B cell (primary cell): Measurements from ENCODE around the gene NOTCH3. TPM values are rescaled to one million over a fixed set of nuclear protein-coding genes. Genes with fewer than 3 reads are reported as not detected.
A peak's percentile ranks its signal among the peaks of the same experiment; 100 is the strongest.

ENCODE experiments used
- ATAC-seq: fragments of 200-7000 bp; cut with Tn5 transposase; one replicate; pipeline ENCODE4 v1.10.0; 2021; ENCODE audit warnings: low read depth, mild to moderate bottlenecking, moderate number of reproducible peaks, moderate library complexity
- CTCF ChIA-PET: fragments of 350-600 bp; sonication (Branson Sonifier 250); formaldehyde crosslinking; loops from one replicate; lab custom pipeline; 2021; ENCODE audit warnings: antibody characterized with exemption, inconsistent platforms; lab: Charles Lee
- POLR2A ChIA-PET: fragments of 350-600 bp; sonication (Branson Sonifier 250); formaldehyde crosslinking; loops from one replicate; lab custom pipeline; 2021; ENCODE audit warnings: antibody characterized with exemption; lab: Charles Lee
- DNase-seq: peaks from one replicate; pipeline ENCODE4 v3.0.0; 2013
- H2AFZ ChIP-seq: 2 replicates; pipeline ENCODE4 v1.6.1; 2012; ENCODE audit warnings: mild to moderate bottlenecking, low read depth, low read length; ENCODE audit not compliant: insufficient read depth, poor library complexity, severe bottlenecking
- H3K27ac ChIP-seq, 2 donors: 1 replicate in 1 of 2; 2 replicates in 1 of 2; pipeline ENCODE4 v1.5.1; 2012 to 2013; ENCODE audit warnings: low read length in 2 of 2, mild to moderate bottlenecking in 2 of 2, moderate library complexity in 1 of 2
- H3K27me3 ChIP-seq, 4 experiments: fragments of 200-600 bp in 1 of 4; sonication (generic) in 1 of 4; replicated peaks in 1 of 4; 1 replicate in 2 of 4; 2 replicates in 2 of 4; pipeline versions ENCODE4 v1.6.1 to v1.7.0; 2013 to 2016; ENCODE audit warnings: low read length in 3 of 4, mild to moderate bottlenecking in 2 of 4, mixed read lengths in 1 of 4, moderate library complexity in 1 of 4; ENCODE audit not compliant: insufficient read depth in 4 of 4, control insufficient read depth in 3 of 4; ENCODE audit errors: control extremely low read depth in 1 of 4
- H3K36me3 ChIP-seq, 2 experiments: replicated peaks in 1 of 2; 1 replicate in 1 of 2; 2 replicates in 1 of 2; pipeline versions ENCODE4 v1.6.1 to v1.7.1; 2013; ENCODE audit warnings: low read length in 1 of 2; ENCODE audit not compliant: insufficient read depth in 2 of 2, control insufficient read depth in 1 of 2; ENCODE audit errors: control extremely low read depth in 1 of 2, extremely low read depth in 1 of 2
- H3K4me1 ChIP-seq, 2 donors: fragments of 200-600 bp in 1 of 2; sonication (generic) in 1 of 2; 1 replicate in 1 of 2; 2 replicates in 1 of 2; pipeline versions ENCODE4 v1.5.1 to v1.6.1; 2013 to 2017; ENCODE audit warnings: low read length in 2 of 2; ENCODE audit not compliant: control insufficient read depth in 2 of 2, insufficient read depth in 2 of 2
- H3K4me2 ChIP-seq: replicated peaks from 2 replicates; pipeline ENCODE3; 2012; ENCODE audit warnings: mild to moderate bottlenecking, low read depth, low read length; ENCODE audit not compliant: poor library complexity, severe bottlenecking
- H3K4me3 ChIP-seq, 5 experiments: fragments of 200-600 bp in 1 of 5; sonication (generic) in 1 of 5; 1 replicate in 3 of 5; 2 replicates in 2 of 5; pipeline versions ENCODE4 v1.5.1 to v1.7.0; 2011 to 2016; ENCODE audit warnings: low read length in 4 of 5, mild to moderate bottlenecking in 4 of 5, low read depth in 2 of 5, control low read depth in 1 of 5, moderate library complexity in 1 of 5; ENCODE audit not compliant: insufficient read depth in 1 of 5; ENCODE audit errors: control extremely low read depth in 1 of 5, extremely low read depth in 1 of 5
- H3K79me2 ChIP-seq: fragments of 200-600 bp; sonication (generic); one replicate; pipeline ENCODE4 v1.6.0; 2016; ENCODE audit warnings: low read length; ENCODE audit not compliant: control insufficient read depth, insufficient read depth
- H3K9ac ChIP-seq: fragments of 200-600 bp; sonication (generic); 2 replicates; pipeline ENCODE4 v1.6.1; 2017; ENCODE audit warnings: mild to moderate bottlenecking, low read length, moderate library complexity
- H3K9me3 ChIP-seq, 3 donors: one replicate each; pipeline versions ENCODE4 v1.6.1 to v1.7.1; 2013; ENCODE audit warnings: low read length in 2 of 3; ENCODE audit not compliant: control insufficient read depth in 2 of 3, insufficient read depth in 1 of 3; ENCODE audit errors: control extremely low read depth in 1 of 3
- H4K20me1 ChIP-seq: 2 replicates; pipeline ENCODE4 v1.6.0; 2012; ENCODE audit warnings: mild to moderate bottlenecking, low read length; ENCODE audit not compliant: insufficient read depth, control insufficient read depth, poor library complexity, severe bottlenecking
- H3K27ac Mint-ChIP-seq: one replicate; pipeline ENCODE4 v1.8.0; 2021; ENCODE audit warnings: mixed read lengths
- H3K27me3 Mint-ChIP-seq: one replicate; pipeline ENCODE4 v1.8.0; 2021; ENCODE audit warnings: mixed read lengths
- H3K4me1 Mint-ChIP-seq: one replicate; pipeline ENCODE4 v1.8.0; 2021; ENCODE audit warnings: mixed read lengths
- H3K4me3 Mint-ChIP-seq: one replicate; pipeline ENCODE4 v1.8.0; 2021; ENCODE audit warnings: mixed read lengths
- H3K9me3 Mint-ChIP-seq: one replicate; pipeline ENCODE4 v1.8.0; 2022; ENCODE audit warnings: mixed read lengths; ENCODE audit not compliant: insufficient read depth
- EZH2 ChIP-seq: IDR thresholded peaks from 2 replicates; pipeline ENCODE4 v1.6.1; 2012; ENCODE audit warnings: borderline replicate concordance, low read depth, mild to moderate bottlenecking, moderate library complexity, low read length; ENCODE audit not compliant: insufficient read depth, poor library complexity, severe bottlenecking
- WGBS: methylation state at CpG from one replicate; pipeline ENCODE4 v1.1.5; 2013; ENCODE audit warnings: missing lambda C conversion rate; ENCODE audit not compliant: insufficient coverage; 5-methylcytosine and 5-hydroxymethylcytosine counted together
- intact Hi-C: fragments of 100-400 bp; cut with micrococcal nuclease; formaldehyde crosslinking; loops from one replicate; pipeline ENCODE4 v1.10.0; 2022
- polyA plus RNA-seq: library from polyadenylated mRNA; depleted of rRNA; stranded (reverse); fragments of >200 nt; gene quantifications from 2 replicates; pipeline ENCODE4 v1.2.3, GENCODE V29; 2012
- total RNA-seq, 2 donors: library from RNA; stranded (reverse); fragments of 120-200 nt in 1 of 2; gene quantifications; 1 replicate in 1 of 2; 2 replicates in 1 of 2; pipeline versions ENCODE4 v1.2.3 to v1.2.4, GENCODE V29; 2013 to 2022
- TF ChIP-seq, protein P1 (sequence below): fragments of 200-600 bp; IDR thresholded peaks from one replicate; pipeline ENCODE4 v1.8.0; 2022; ENCODE audit warnings: antibody characterized with exemption, mild to moderate bottlenecking

Gene NOTCH3
- total and polyA plus RNA-seq, 2 donors (not counting 1 experiment from before 2014, with no cell fraction given) = 0.01 to 0.05 TPM

GRCh38 chr19:15210323-15210781 is 9.6 kb upstream of the NOTCH3 start:
- no peak for TF ChIP-seq EZH2
- TF ChIP-seq, protein P1, sequence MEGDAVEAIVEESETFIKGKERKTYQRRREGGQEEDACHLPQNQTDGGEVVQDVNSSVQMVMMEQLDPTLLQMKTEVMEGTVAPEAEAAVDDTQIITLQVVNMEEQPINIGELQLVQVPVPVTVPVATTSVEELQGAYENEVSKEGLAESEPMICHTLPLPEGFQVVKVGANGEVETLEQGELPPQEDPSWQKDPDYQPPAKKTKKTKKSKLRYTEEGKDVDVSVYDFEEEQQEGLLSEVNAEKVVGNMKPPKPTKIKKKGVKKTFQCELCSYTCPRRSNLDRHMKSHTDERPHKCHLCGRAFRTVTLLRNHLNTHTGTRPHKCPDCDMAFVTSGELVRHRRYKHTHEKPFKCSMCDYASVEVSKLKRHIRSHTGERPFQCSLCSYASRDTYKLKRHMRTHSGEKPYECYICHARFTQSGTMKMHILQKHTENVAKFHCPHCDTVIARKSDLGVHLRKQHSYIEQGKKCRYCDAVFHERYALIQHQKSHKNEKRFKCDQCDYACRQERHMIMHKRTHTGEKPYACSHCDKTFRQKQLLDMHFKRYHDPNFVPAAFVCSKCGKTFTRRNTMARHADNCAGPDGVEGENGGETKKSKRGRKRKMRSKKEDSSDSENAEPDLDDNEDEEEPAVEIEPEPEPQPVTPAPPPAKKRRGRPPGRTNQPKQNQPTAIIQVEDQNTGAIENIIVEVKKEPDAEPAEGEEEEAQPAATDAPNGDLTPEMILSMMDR = no peak
- Histone ChIP-seq H3K27ac (no peak overlapping the region), H3K36me3 (no peaks in the 10 kb centered on the region), H3K9ac (no peak overlapping the region), H3K4me3 (no peak overlapping the region), H2AFZ (no peak overlapping the region), H3K9me3 (no peaks in the 10 kb centered on the region), H3K27me3 (peaks cover 0 to 6% (median 0%) of the 10 kb centered on the region in 4 experiments), H3K4me2 (no peak overlapping the region), H4K20me1 (no peaks in the 10 kb centered on the region), H3K79me2 (no peaks in the 10 kb centered on the region), H3K4me1 (no peaks in the 10 kb centered on the region)
- Mint-ChIP-seq H3K9me3 (no peaks in the 10 kb centered on the region), H3K27me3 (peaks cover 13% of the 10 kb centered on the region), H3K4me1 (no peaks in the 10 kb centered on the region), H3K27ac (no peak overlapping the region), H3K4me3 (no peak overlapping the region)
- CTCF ChIA-PET = no interaction called here
- no peak for DNase-seq
- POLR2A ChIA-PET = no interaction called here
- intact Hi-C loops = no loop called here
- 38% methylated on average over 5 of the region's 5 CpGs for WGBS
- ATAC-seq = no peak

- peaks cover 20% of the 10 kb centered on the region for H3K4me1 Mint-ChIP-seq
- CTCF ChIA-PET = no interaction called here
- 92% methylated on average over 15 of the region's 18 CpGs for WGBS
- Histone ChIP-seq H4K20me1 (no peaks in the 10 kb centered on the region), H3K36me3 (no peaks in the 10 kb centered on the region), H3K4me2 (peak overlapping the region; percentile 81), H3K27me3 (peaks cover 0 to 53% (median 16%) of the 10 kb centered on the region in 4 experiments), H3K4me3 (no peak overlapping the region), H3K9me3 (peaks cover 0 to 11% (median 0%) of the 10 kb centered on the region in 3 donors), H3K79me2 (no peaks in the 10 kb centered on the region), H3K27ac (no peak overlapping the region), H3K9ac (no peak overlapping the region), H3K4me1 (peaks cover 14 to 15% of the 10 kb centered on the region in 2 donors), H2AFZ (no peak overlapping the region)
- H3K9me3 Mint-ChIP-seq = no peaks in the 10 kb centered on the region
- POLR2A ChIA-PET = no interaction called here
- peaks cover 56% of the 10 kb centered on the region for H3K27me3 Mint-ChIP-seq
- intact Hi-C loops = no loop called here
- peak overlapping the region; percentile 15 for H3K27ac Mint-ChIP-seq
- ATAC-seq (no peak), DNase-seq (no peak)
- H3K4me3 Mint-ChIP-seq = peak overlapping the region; percentile 63
- TF ChIP-seq, protein P1 = no peak
- no peak for TF ChIP-seq EZH2
Observed at GRCh38 chr19:15201374-15202023, 704 bp upstream of the NOTCH3 start.
